Spleen (tissue), 7 donors: Measurements from ENCODE around the gene ERBB4.

Experiments used
- CTCF ChIP-seq, 11 experiments: fragments of 200-600 bp in 7 of 11; fragments of 450-650 bp in 4 of 11; sonication (generic) in 4 of 11; IDR thresholded peaks in 8 of 11; conservative IDR thresholded peaks in 3 of 11; 1 replicate in 7 of 11; 2 replicates in 4 of 11; pipeline versions ENCODE4 v1.4.0 to v1.8.0; 2016 to 2021; ENCODE audit warnings: antibody characterized with exemption in 11 of 11, inconsistent platforms in 4 of 11, mild to moderate bottlenecking in 1 of 11
- POLR2A ChIP-seq, 3 donors: fragments of 450-650 bp; IDR thresholded peaks; one replicate each; pipeline ENCODE4 v1.5.1; 2017; ENCODE audit warnings: antibody characterized with exemption in 3 of 3, mild to moderate bottlenecking in 1 of 3
- POLR2AphosphoS5 ChIP-seq, 3 donors: sonication (generic); formaldehyde crosslinking; IDR thresholded peaks; one replicate each; pipeline ENCODE4 v1.5.1; 2017; ENCODE audit warnings: antibody characterized with exemption in 3 of 3
- donor health status: DM: no; HTN: no; CAD: no; lungs with moderate emphysema.
- donor health status: DM: no; HTN: no; CAD: no.
- donor health status: DM: no; HTN: no; CAD: no.

- TF ChIP-seq CTCF (IDR thresholded peaks at IDR 0.05 in 8 of 11, conservative IDR thresholded peaks at IDR 0.05 in 3 of 11) (no peak), POLR2A (IDR thresholded peaks at IDR 0.05) (no peak), POLR2AphosphoS5 (IDR thresholded peaks at IDR 0.05) (peak in 2 of 3 donors; percentile 32 to 49)
These were observed 1.5 kb downstream of the ERBB4 start for GRCh38 chr2:212536817-212537725.
